Left forelimb (tissue), 1 donor: ENCODE measurements around the gene LAMTOR2.
A peak's percentile ranks its signal among the peaks of the same experiment; 100 is the strongest.
"Not testable (repeated sequence)": the region's sequence is repeated elsewhere in the genome, so short reads cannot be mapped to it uniquely, and the experiment has no call there.

ENCODE experiments used
- DNase-seq: peaks from one replicate; pipeline ENCODE4 v3.0.0-alpha.2; 2018; ENCODE audit warnings: low spot score

LAMTOR2 gene

GRCh38 chr1:156052862-156053767 is 1.5 kb upstream of the LAMTOR2 start:
- DNase-seq = peak; percentile 87

- peak; percentile 95 for DNase-seq
These were observed 648 bp upstream of the LAMTOR2 start, which contains the start of gene UBQLN4 for GRCh38 chr1:156053768-156054499. TSS of gene UBQLN4 (minus strand) at chr1:156053798. CDS start at chr1:156053701, 97 bp downstream.

DNA sequence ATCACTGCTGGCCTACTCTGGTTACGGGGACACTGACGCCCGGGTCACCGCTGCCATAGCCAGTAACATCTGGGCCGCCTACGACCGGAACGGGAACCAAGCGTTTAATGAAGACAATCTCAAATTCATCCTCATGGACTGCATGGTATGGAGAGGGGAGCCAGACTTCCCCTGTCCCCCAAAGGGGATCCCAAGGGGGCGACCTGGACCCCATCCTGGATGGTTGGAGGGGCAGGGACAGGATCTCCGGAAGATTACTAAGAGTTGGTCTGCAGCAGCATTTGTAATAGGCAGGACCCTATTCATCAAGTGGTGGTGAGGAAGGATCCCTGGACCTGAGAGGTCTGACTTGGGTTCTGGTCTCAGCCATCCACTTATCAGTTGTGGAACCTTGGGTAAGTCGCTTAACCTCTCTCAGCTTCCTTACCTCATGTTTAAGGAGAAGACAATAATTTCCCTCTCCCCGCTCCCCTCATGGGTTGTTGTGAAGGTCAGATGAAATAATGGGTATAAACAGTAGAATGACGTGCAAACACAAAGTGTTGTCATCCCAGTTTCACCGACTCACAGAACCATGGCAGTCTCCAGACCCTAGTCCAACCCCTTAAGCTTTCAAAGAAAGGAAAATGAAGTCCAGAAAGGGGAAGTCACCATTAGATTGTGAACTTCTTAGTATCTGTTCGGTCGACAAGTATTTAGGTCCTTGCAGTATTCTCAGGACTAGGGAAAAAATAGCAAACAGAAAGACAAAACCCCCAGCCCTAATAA is 883 bp downstream of the LAMTOR2 start:
- no peak for DNase-seq

GRCh38 chr1:156056326-156056849 is 1.8 kb downstream of the LAMTOR2 start:
- no peak for DNase-seq

GRCh38 chr1:156060937-156061636 is 6.5 kb downstream of the LAMTOR2 start, which contains the start of gene RAB25:
TSS of gene RAB25 (plus strand) at chr1:156061160. CDS start at chr1:156061401, 241 bp downstream.
- DNase-seq = no peak

DNA sequence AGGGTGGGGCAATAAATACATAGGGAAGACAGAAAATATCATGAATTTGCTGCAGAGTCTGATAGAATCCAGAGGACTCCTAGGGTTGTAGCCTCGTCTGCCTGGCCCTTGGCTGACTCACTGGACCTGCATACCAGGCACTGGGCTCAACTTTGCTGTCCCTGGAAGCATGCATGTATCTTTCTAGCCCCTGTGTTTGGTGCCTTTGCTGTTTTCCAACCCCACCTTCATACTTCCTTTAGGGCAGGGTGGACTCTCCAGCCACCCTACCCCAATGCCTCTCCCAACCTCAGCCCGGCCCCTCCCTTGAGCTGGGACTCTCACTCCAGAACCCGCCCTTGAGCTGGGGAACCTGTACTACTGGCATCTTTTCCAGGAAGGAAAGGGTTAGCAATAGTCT is 7.6 kb downstream of the LAMTOR2 start:
- no peak for DNase-seq

DNA sequence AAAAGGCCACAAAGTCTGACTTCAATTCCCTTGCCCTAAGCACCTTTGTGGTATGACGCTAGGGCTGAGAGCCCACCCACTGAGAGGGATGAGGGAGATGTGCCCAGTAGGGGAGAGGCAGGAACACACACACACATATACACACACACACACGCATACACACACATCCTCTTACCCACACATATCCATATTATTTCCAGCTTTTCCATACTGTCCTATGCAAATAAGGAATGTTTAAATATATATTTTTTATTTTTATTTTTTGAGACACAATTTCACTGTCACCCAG is 9.4 kb downstream of the LAMTOR2 start:
- DNase-seq = no peak

- DNase-seq = no peak
These were observed 10.0 kb downstream of the LAMTOR2 start for GRCh38 chr1:156064615-156065014.

- DNase-seq = no peak
These were observed 10.6 kb downstream of the LAMTOR2 start for GRCh38 chr1:156065212-156065611.

DNA sequence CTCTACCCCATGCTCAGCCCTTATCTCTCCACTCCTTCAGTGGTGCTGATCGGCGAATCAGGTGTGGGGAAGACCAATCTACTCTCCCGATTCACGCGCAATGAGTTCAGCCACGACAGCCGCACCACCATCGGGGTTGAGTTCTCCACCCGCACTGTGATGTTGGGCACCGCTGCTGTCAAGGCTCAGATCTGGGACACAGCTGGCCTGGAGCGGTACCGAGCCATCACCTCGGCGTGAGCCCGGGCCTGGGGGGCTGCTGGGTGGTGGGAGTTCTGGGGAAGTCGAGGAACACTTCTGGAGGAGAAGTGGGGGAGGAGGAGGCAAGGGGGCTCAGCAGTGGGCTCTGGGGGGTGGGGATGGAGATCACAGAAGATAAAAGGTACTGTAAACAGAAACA is 11.3 kb downstream of the LAMTOR2 start:
- no peak for DNase-seq

- no peak for DNase-seq
These were observed 12.7 kb downstream of the LAMTOR2 start for GRCh38 chr1:156067262-156067661.

GRCh38 chr1:156069490-156070455 is 15.2 kb downstream of the LAMTOR2 start:
- no peak for DNase-seq

GRCh38 chr1:156070548-156070947 is 16.0 kb downstream of the LAMTOR2 start:
- no peak for DNase-seq

DNA sequence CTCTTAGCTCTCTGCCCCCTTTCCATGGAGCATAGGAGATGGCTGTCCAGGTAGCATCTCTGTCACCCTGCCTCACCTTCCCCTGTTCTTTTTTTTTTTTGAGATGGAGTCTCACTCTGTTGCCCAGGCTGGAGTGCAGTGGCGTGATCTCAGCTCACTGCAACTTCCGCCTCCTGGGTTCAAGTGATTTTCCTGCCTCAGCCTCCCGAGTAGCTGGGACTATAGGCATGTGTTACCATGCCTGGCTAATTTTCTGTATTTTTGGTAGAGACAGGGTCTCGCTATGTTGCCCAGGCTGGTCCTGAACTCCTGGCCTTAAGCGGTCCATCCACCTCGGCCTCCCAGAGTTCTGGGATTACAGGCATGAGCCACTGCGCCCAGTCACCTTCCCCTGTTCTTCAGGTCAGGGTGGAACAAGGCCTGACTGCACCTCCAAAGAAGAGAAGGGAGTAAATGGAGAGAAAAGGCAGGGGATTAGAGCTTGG is 16.8 kb downstream of the LAMTOR2 start:
- not testable (repeated sequence) for DNase-seq

GRCh38 chr1:156072251-156072650 is 17.7 kb downstream of the LAMTOR2 start:
- DNase-seq = no peak

GRCh38 chr1:156073110-156073687 is 18.6 kb downstream of the LAMTOR2 start:
- DNase-seq = no peak

DNA sequence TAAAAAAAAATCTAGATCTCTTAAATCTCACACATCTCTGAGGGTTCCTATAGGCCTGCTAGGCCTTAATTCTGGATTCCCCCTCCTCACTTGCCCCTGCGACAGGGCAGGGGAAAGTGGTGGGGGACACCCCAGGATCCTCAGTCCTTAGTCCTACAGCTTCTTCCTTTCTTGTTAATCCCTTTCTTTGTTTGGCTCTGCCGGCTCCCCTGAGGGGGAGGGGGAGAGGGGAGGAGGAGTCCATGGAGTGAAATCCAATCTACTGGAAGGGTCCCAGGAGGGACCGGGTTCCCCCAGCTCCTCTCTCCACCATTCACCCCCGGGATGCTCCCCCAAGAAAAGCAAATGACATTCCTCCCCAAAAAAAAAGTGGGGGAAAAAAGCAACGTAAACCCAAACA is 19.2 kb downstream of the LAMTOR2 start:
- DNase-seq = no peak

- DNase-seq = no peak
These were observed 20.1 kb downstream of the LAMTOR2 start for GRCh38 chr1:156074661-156075060.

DNA sequence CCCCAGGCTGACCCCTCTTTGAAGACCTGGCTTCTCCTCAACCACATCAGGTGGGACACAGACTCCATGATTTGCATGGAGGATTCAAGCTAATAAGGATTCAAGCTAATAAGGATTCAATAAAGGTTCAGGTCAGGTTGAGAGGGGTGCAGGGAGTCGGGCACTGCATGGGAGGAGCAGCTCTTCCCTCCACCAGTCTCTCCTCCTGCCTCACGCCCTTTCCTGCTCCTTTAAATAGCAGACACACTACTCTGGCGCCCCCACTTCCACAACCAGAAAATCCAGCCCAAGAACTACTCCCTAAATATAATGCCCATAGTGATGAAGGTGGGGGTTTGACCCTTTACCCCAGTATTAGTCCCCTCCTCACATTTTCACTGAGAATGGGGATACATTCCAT is 20.6 kb downstream of the LAMTOR2 start:
- DNase-seq = no peak

DNA sequence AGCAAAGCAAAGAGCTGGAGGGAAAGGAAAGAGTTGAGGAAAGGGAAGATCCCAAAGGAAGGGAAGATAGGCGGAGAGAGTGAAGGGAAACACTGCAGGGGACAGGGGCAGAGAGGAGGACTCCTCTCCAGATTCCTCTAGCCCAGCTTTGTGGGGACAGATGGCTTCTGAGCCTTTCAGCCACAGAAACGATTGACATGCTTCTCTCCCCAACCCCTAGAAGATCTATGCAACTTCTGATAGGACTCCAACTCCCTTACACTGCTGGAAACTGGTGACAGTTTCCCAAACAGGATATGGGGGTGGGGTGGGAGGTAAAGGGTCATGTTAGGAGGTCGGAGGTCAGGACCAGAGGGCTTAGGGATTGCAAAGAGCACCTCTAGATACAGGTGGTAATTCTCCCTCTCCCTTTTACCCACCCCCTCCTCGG is 21.2 kb downstream of the LAMTOR2 start:
- no peak for DNase-seq
